Stimulated activated CD4-positive, alpha-beta T cell treated with anti-CD3 and anti-CD28 coated beads, Interleukin-12 subunit alpha, Interleukin-12 subunit beta, amount 100 ng/mL, for 4 hours (primary cell): ENCODE measurements around the gene OR2H2.
A peak's percentile ranks its signal among the peaks of the same experiment; 100 is the strongest.

ENCODE experiments used
- DNase-seq: peaks from one replicate; pipeline ENCODE4 v3.0.0-alpha.2; 2020

Gene OR2H2

DNA sequence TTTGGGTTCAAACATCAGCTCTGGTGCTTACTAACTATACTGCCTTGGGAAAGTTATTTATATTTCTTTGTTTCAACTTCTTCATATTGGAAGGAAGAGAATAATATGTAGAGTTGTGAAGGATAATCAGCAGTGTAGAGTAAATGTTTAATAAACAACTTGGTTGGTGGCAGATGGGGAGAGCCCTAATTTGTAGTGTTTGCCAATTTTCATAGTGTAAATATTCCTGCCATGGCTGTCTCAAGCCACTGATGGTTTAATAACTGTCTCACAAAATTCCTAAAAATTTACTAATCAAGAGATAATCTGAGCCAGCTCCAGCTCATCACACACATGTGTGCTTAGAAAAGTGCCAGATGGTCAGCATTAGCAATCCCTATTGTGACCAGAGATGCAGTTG lies at the start of gene OR2H2:
TSS of gene OR2H2 (plus strand) at position 301 of the 400 bp plus-strand sequence. CDS start 2,824 bp downstream, outside the sequence.
- DNase-seq = no peak

DNA sequence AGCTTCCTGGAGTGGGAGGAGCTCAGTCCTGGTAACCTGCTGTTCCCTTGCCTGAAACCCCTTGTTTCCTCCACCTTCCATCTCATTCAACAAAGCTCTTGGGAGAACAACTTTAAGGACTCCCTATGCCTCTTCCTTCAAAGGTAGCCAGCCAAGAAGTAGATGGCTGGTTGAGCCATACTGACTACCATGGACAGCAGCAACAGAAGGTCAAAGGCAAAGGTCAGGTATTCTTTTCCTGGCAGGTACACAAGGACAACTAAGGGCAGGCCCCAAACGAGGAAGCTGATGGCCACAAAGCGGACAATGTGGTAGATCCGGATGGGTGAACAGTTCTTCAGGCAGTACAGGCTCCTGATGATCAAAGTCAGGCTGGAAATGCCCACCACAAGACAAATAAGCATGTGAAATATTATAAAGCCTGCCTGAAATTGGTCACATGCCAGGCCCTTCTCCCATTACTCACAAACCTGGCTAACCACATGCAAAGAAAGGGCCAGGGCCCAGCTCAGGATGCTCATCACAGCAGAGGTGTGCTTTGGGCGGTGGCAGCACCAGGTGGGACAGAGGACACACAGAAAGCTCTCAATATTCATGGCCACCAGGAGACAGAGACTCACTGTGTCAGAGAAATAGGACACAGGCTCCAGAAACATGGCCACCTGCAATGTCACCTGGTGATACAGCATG lies 47.1 kb upstream of the OR2H2 start:
- no peak for DNase-seq

DNA sequence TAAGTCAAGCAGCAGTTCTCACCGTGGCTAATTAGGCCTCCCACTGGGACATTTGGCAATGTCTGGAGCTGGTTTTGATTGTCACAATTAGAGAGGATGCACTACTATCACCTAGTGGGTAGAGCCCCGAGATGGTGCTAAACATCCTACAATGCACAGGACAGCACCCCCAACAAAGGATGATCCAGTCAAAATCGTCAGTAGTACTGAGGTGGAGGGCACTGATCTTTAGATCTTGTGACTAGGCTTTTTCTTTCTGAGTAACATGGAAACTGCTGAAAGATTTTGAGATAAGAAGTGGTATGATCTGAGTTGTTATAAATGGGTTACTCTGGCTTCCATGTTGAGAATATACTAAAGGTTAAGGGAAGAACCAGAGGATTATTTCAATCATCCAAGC lies 37.3 kb upstream of the OR2H2 start:
- DNase-seq = no peak

DNA sequence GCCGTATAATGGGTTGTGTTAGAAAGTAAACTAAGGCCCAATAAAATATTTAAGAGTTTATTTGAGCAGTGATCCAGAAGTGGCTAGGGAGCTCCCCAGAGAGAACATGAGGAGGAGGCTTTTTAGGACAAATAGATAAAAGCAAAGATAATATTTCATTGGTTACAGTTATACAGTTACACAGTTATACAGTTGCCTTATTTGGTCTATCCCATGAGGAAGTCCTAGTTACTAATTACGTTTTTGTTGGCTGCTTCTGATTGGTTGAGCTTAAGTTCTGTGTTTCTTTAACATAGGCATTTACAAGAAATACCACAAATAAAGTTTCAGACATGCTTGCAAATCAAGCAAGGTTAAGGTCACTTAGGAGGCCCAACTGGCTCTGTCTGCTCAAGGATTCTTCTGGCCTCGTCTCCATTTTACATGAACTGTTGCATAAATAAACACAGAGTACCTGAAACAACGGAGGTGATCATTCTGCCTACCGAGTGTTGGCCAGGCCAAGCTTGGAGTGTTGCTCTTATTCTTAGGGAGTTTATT lies 32.3 kb upstream of the OR2H2 start:
- DNase-seq = no peak

DNA sequence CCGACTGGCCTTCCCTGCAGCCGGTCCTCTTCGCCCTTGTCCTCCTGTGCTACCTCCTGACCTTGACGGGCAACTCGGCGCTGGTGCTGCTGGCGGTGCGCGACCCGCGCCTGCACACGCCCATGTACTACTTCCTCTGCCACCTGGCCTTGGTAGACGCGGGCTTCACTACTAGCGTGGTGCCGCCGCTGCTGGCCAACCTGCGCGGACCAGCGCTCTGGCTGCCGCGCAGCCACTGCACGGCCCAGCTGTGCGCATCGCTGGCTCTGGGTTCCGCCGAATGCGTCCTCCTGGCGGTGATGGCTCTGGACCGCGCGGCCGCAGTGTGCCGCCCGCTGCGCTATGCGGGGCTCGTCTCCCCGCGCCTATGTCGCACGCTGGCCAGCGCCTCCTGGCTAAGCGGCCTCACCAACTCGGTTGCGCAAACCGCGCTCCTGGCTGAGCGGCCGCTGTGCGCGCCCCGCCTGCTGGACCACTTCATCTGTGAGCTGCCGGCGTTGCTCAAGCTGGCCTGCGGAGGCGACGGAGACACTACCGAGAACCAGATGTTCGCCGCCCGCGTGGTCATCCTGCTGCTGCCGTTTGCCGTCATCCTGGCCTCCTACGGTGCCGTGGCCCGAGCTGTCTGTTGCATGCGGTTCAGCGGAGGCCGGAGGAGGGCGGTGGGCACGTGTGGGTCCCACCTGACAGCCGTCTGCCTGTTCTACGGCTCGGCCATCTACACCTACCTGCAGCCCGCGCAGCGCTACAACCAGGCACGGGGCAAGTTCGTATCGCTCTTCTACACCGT lies 31.5 kb upstream of the OR2H2 start:
- DNase-seq = peak; percentile 32

DNA sequence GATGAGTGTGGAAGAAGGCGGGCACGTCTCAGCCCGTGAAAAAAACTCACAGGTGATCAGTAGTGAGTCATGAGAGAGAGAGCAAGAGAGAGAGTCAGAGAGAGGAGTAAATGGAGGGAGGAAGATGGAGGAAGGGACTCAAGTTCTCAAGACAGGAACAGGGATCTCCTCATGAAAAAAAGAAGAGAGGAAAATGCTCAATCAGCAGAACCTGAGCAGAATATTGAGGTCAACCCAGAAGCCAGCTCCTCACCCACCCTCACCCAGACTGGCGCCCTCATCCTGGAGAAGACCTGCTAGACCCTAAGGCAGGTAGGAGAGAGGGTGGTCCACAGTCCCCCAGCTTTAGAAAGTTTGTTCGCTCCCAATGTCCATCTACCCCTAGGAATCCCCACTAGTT lies 30.2 kb upstream of the OR2H2 start:
- DNase-seq = no peak

DNA sequence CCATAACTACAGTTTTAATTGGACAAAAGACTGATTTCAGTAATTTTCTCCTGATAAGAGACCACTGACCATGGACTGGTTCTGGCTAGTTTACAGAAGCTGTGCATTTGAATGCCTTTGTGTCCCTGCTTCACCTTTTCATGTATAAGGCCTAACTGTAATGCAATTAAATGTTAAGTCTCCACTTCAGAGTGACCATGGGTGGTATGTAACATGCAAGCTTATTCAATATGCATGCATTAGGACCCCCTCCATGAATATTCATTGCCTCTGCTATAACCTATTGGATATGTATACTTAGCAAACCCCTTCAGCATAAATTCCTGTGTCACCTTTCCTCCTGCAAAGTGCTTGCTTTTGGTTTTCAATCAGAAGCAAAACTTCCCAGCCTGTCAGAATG lies 27.6 kb upstream of the OR2H2 start:
- DNase-seq = no peak

DNA sequence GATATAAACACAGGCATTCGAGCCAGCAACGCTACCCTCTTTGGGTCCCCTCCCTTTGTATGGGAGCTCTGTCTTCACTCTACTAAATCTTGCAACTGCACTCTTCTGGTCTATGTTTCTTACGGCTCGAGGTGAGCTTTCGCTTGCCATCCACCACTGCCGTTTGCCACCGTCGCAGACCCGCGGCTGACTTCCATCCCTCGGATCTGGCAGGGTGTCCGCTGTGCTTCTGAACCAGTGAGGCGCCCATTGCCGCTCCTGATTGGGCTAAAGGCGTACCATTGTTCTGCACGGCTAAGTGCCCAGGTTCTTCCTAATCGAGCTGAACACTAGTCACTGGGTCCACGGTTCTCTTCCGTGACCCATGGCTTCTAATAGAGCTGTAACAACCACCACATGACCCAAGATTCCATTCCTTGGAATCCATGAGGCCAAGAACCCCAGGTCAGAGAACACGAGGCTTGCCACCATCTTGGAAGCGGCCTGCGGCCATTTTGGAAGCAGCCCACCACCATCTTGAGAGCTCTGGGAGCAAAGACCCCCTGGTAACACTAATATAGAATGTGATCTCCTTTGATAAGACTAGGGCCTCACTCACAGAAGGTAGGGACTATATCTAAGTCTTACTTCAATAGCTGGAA lies 26.4 kb upstream of the OR2H2 start:
- DNase-seq = no peak

DNA sequence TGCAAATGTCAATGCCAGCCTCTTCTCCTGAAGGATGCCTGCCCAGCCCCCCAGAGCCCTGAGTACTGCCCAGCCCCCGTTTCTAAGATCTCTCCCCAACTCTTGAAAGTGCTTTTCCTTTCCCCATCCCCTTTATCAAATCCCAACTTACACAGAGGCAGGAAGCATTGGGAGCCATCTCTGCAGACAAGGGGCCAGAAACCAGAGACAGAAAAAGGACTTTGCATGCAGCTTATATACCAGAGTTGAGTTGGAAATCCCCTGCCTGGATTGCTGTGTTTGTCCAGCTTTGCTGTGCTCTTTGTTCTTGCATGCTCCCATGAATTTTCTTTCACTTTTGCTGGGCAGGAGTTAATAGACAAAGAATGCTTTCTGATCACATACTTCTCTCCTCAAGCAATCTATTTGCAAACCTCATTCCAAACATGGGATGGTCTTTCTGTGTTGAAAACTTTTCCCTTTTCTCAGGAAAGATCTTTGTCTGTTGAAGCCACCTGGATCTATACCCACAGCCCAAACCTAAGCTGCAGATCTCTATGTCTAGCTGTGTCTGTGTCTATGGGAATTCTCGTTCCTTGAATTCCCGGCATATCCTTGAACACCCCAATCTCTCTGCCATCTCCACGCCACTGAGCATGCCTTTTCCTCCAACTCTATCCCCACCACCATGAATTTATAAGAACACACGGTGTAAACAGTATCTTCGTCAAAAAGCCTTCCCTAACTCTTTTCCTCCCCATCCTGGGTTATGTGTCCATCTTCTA lies 25.2 kb upstream of the OR2H2 start, which contains the start of gene UBD:
TSS of gene UBD (minus strand) at position 209 of the 764 bp plus-strand sequence. CDS start at position 178, 31 bp downstream.
- DNase-seq = no peak

DNA sequence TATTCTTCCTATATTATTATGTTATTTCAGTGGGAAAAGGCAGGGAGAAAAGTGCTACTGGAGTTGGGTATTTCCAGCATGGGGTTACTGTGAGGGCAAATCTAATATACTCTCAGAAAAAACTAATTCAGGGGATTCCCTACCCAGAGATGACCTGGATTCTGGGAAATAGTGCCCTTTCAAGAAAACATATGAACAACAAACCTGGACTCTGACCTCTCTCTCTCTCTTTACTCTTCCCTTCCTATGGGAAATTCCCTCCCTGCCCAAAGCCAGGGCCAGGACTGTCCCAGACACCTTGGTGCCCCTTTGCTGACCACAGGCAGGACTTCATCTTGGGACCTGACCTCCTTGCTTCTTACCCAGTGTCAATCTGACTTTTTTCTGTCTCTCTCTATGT lies 23.8 kb upstream of the OR2H2 start:
- no peak for DNase-seq

DNA sequence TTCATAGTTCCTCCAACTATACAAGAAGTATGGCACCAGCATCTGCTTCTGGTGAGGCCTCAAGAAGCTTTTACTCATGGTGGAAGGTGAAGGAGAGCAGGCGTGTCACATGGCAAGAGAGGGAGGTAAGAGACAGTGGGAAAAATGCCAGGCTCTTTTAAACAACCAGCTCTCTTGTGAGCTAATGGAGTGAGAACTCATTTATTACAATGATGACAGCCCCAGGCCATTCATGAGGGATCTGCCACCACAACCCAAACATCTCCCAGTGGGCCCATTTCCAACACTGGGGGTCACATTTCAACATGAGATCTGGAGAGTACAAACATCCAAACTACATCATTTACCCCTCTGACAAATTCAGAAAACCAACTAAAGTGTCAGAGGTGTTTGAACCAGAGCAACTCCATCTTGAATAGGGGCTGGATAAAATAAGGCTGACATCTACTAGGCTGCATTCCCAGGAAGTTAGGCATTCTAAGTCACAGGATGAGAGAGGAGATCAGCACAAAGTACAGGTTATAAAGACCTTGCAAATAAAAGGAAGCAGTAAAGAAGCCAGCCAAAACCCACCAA lies 23.2 kb upstream of the OR2H2 start:
- DNase-seq = no peak

DNA sequence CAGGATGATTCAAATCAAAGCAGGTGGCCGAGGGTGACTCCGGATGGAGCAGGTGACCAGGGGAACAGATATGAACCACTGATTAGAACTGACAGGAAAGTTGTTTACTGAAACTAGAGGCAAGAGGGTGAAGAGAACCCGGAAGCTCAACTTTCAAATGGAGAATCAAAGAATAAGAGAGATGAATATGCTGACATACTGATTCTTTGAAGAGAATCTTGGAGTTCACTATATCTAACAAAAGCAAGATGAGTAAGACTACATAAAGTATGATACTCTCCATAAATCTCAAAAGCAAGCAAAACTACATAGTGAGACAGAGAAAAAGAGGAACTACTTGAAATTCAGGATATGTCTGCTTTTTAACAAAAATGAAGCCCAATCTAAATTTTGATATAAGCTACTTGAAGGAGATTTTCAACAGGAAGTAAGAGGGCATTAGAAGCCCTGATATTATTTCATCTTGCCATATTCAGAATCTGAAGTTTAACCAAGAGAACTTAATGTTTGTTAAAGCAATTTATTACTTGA lies 21.4 kb upstream of the OR2H2 start:
- DNase-seq = no peak

DNA sequence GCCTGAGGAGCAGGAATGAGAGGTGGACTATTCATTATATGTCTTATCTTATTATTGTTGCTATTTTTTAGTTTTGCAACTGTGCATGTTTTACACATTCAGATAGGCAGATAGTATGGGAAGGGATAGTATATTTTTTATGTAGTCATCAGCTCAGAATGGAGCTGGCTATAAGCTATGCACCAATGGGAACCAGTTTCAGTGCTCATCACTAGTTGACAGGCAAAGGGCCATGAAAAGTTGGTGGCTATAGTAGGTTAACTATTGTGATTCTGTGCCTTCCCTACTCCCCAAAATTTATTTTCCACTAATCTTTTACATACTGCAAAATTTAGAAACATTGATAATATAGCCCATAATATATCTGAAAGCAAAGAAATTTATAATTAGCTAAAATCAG lies 20.0 kb upstream of the OR2H2 start:
- no peak for DNase-seq

DNA sequence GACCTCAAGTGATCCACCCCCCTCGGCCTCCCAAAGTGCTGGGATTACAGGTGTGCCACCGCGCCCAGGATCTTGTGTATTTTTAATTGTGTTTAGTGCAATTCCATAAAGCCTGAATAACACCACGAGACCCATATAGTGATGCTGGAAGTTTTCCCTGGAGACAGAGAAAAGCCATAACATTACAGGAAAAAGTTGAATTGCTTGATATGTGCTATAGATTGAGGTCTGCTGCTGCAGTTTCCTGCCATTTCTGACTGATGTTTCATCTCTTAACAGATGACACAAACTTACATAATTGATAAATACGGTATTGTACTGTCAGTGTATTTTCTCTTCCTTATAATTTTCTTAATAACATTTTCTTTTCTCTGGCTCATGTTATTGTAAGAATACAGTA lies 18.1 kb upstream of the OR2H2 start:
- no peak for DNase-seq

DNA sequence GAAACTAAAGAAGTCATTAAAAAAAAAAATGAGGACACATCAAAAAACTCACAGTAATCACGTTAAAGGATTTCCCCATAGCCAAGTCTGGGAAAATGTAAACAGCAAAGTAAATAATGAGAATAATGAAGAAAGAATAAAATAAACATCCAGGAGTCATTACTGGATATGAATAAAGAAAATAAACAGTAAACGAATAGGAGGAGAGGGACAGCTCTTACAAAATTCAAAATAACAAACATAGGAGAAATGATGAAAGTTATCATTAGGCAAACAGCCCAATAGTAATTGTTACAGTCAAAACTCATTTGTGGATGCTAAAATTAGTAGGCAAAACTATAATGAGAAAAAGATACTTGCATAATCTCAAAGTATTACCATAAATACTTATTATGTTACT lies 17.4 kb upstream of the OR2H2 start:
- no peak for DNase-seq

DNA sequence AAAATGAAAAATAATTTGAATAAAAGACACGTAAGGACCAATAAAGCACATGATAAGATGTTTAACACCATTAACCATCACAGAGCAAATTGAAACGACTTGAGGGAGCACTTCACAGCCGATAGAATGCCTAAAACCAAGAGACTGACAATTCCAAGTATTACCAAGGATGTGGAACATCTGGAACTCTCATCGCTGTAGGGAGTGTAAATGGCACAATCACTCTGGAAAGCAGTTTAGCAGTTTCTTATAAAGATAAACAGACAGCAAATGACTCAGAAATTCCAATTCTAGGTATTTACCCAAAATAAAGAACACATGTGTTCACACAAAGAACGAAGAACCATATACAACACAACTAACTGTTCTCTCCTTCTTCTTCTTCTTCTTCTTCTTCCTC lies 16.9 kb upstream of the OR2H2 start:
- no peak for DNase-seq

DNA sequence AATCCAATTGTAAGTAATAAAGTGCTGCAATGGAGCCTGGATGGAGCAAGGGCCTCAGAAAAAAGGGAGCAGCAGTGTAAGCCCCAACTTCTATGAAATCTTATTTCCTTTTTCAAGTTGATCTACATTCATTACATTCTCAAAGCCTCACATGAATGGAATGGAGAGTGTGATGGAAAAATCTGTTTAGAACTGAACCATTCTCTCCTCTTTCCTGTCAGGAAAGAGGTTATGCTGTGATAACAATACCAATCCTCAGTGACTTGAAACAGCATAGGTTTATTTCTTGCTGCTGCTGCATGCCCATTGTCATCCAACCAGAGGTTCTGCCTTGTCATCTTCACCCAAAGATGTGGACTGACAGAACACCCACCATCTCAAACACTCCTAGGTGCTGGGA lies 8.9 kb upstream of the OR2H2 start:
- DNase-seq = no peak

DNA sequence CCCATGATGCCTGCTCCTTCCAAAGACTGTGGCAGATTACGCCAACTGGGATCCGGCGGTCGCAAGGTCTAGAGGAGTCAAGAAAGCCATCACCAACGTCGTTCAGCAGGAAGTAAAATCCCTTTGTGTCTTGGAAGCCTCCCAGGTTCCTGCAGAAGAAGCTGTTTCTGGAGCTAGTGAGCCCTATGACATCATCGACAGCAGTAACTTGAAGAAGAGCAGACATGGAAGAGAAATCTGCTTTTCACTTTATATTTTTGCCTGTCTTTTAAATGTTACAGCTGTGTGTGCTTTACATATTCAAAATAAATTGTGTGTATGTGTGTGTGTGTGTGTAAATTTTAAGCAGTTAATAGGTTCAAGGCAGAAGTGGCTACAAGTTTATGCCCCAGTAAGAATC lies 7.4 kb upstream of the OR2H2 start:
- no peak for DNase-seq

DNA sequence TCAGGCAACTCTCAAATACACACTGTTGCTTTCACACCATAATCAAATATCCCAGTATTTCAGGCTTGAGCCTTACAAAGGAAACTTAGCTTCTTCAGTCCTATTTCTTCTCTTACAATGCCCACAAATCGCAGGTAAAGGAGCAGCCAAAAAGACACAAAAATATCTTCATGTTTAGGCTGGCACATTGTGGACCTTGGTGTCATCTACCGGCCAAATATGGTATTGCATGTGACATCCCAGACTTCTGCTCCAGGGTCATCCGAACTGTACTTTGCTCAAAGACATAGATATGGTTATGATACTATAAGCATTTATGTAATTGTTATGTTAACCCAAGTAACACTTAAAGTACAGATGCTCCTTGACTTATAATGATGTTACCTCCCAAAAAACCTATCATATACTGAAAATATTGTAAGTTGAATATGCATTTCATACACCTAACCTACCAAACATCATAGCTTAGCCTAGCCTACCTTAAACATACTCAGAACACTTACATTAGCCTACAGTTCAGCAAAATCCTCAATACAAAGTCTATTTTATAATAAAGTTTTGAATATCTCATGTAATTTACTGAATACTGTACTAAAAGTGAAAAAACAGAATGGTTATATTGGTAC lies 4.6 kb downstream of the OR2H2 start:
- peak; percentile 38 for DNase-seq

DNA sequence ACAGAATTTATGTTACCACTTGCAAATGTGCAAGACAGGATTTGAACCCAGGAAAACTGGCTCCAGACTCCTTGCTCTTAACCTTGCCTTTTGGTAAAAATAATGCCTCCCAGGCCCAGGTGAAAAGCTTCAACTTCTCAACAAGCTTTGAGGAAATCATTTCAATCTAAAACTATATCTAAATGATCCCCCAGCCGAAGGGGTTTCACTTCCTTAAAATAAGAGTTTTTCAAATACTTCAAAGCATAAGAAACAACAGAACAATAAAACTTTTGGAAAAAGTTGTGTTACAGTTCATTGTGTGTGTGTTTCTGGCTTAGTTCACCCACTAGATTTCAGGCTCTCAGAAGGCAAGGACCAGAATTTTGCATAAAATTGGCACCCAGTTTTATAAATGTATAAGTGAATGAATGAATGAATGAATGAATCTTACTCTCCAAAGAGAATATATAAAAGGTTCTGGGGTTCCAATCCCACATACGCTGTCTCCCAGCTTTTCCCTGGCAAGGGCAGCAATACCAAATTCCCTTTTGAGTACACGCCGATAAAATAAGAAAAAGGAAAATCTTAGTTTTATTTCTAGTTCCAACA lies 5.4 kb downstream of the OR2H2 start:
- no peak for DNase-seq

DNA sequence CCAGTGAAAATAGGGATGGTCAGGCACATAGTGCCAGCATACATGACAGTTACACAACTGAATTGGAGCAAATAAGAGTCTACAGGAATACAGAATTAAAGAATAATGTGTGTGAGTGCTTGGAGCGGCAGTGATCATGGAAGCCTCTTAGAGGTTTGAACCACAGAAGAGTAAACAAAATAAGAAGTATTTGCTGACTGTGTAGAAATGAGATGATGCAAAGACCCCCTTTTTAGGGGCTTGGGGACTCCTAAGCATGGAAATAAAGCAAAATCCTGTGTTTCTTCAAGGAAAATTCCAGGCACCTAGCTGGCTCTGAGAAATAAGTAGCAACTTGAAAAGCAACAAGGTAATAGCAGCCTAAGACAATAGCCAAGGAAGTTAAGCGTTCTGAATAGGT lies 6.8 kb downstream of the OR2H2 start:
- DNase-seq = no peak
